Pancreas (tissue), 10 donors: ENCODE data around the gene BRMS1. TPM values are rescaled to one million over a fixed set of nuclear protein-coding genes. Genes with fewer than 3 reads are reported as not detected.

Experiments
- ATAC-seq, 4 donors: fragments of 200-7000 bp; cut with Tn5 transposase; one replicate each; pipeline versions ENCODE4 v1.8.0 to v1.9.1; 2020; ENCODE audit warnings: mild to moderate bottlenecking in 4 of 4, moderate library complexity in 4 of 4
- DNase-seq, 6 donors: peaks; one replicate each; pipeline ENCODE4 v3.0.0-alpha.2; 2020
- FAIRE-seq: peaks from 2 replicates; lab custom pipeline; 2012; peaks lifted over from hg19 to GRCh38; lab: Jason Lieb, UNC
- H3K27ac ChIP-seq, 4 donors: fragments of 200-600 bp; sonication (generic); 1 replicate in 3 of 4; 2 replicates in 1 of 4; pipeline versions ENCODE4 v1.5.0 to v1.8.0; 2020
- H3K27me3 ChIP-seq, 4 donors: fragments of 200-600 bp; one replicate each; pipeline ENCODE4 v1.8.0; 2021
- H3K36me3 ChIP-seq, 3 donors: fragments of 200-600 bp; sonication (generic) in 1 of 3; one replicate each; pipeline versions ENCODE4 v1.5.0 to v1.8.0; 2020 to 2021
- H3K4me1 ChIP-seq, 3 donors: fragments of 200-600 bp; one replicate each; pipeline ENCODE4 v1.8.0; 2021
- H3K4me3 ChIP-seq, 4 donors: fragments of 200-600 bp; sonication (generic) in 2 of 4; one replicate each; pipeline versions ENCODE4 v1.5.0 to v1.8.0; 2020 to 2021
- H3K9me3 ChIP-seq, 4 donors: fragments of 200-600 bp; one replicate each; pipeline ENCODE4 v1.8.0; 2021
- CTCF ChIP-seq, 4 donors: fragments of 200-600 bp; sonication (generic) in 3 of 4; IDR thresholded peaks; one replicate each; pipeline versions ENCODE4 v1.5.0 to v1.8.0; 2021; ENCODE audit warnings: antibody characterized with exemption in 4 of 4
- WGBS, 2 donors: extraction: QIAGEN DNeasy Blood & Tissue Kit; methylation state at CpG; one replicate each; pipeline ENCODE4 v1.1.7; 2013; 5-methylcytosine and 5-hydroxymethylcytosine counted together
- intact Hi-C, 3 donors: fragments of 100-400 bp; cut with DNase I; formaldehyde crosslinking; loops; one replicate each; pipeline versions ENCODE4 v1.11.1 to v1.14.2; 2022
- polyA plus RNA-seq, 2 donors: library from polyadenylated mRNA; stranded (reverse); fragments of 200-250 nt; gene quantifications; one replicate each; pipeline ENCODE4 v1.2.3, GENCODE V29; 2013
- total RNA-seq, 6 donors: library from RNA; stranded (reverse); fragmentation: NEBNext Ultra II Directional in 4 of 6; extraction: Animal tissue kit (Norgen Biotek cat#: 25700) in 4 of 6; gene quantifications; one replicate each; pipeline versions ENCODE4 v1.2.1 to v1.2.4, GENCODE V29; 2021 to 2023
- donor health status: healthy with polysubstance abuse.
- donor health status: DM: no; HTN: no; CAD: no; lungs with moderate emphysema.
- donor health status: DM: no; HTN: no; CAD: no.
- donor health status: control.
- donor health status: control.
- donor health status: Bipolar disorder and iron deficiency.
- donor health status: DM: yes; HTN: yes; CAD: no.
- donor health status: DM: no; HTN: no; CAD: no.
- donor health status: DM: no; HTN: no; CAD: no.
- donor health status: DM: yes; HTN: yes; CAD: no.

BRMS1 gene
- total and polyA plus RNA-seq, 8 donors, result 14.3 to 65.0 (median 21.2) TPM

GRCh38 chr11:66339162-66339675, 5.7 kb downstream of the BRMS1 start:
- Histone ChIP-seq H3K4me1 (peaks cover 10 to 20% (median 11%) of the 10 kb centered on the region in 3 donors), H3K4me3 (no peak overlapping the region), H3K36me3 (peaks cover 0 to 21% (median 9%) of the 10 kb centered on the region in 3 donors), H3K27me3 (no peaks in the 10 kb centered on the region), H3K9me3 (no peaks in the 10 kb centered on the region), H3K27ac (no peak overlapping the region)
- DNase-seq, result peak in 1 of 6 donors; percentile 40
- 83 to 93% methylated on average over 6 of the region's 6 CpGs for WGBS, 2 donors
- no peak for FAIRE-seq
- TF ChIP-seq CTCF (IDR thresholded peaks at IDR 0.05), result no peak
- intact Hi-C loops, result no loop called here
- no peak for ATAC-seq

GRCh38 chr11:66338276-66339161, 6.4 kb downstream of the BRMS1 start:
- Histone ChIP-seq H3K27ac (no peak overlapping the region), H3K27me3 (no peaks in the 10 kb centered on the region), H3K4me3 (no peak overlapping the region), H3K36me3 (peaks cover 0 to 21% (median 9%) of the 10 kb centered on the region in 3 donors), H3K4me1 (peaks cover 4 to 13% (median 10%) of the 10 kb centered on the region in 3 donors), H3K9me3 (no peaks in the 10 kb centered on the region)
- FAIRE-seq, result no peak
- DNase-seq, result peak in 1 of 6 donors; percentile 60
- no peak for ATAC-seq
- no peak for TF ChIP-seq CTCF (IDR thresholded peaks at IDR 0.05)
- 81 to 85% methylated on average over 17 of the region's 17 CpGs for WGBS, 2 donors
- intact Hi-C loops, result no loop called here

GRCh38 chr11:66337103-66337899, 7.6 kb downstream of the BRMS1 start:
- FAIRE-seq (no peak), DNase-seq (peak in 1 of 6 donors; percentile 75), ATAC-seq (no peak)
- 50 to 57% methylated on average over 18 of the region's 18 CpGs for WGBS, 2 donors
- peaks cover 4 to 12% (median 10%) of the 10 kb centered on the region in 3 donors for H3K4me1 ChIP-seq
- H3K4me3 ChIP-seq, result no peak overlapping the region
- peaks cover 0 to 21% (median 9%) of the 10 kb centered on the region in 3 donors for H3K36me3 ChIP-seq
- intact Hi-C loops, result no loop called here
- no peak for TF ChIP-seq CTCF (IDR thresholded peaks at IDR 0.05)
- H3K27me3 ChIP-seq, result no peaks in the 10 kb centered on the region
- peak overlapping the region in 3 of 4 donors; percentile 8 to 57 (median 32) for H3K27ac ChIP-seq
- no peaks in the 10 kb centered on the region for H3K9me3 ChIP-seq

DNA sequence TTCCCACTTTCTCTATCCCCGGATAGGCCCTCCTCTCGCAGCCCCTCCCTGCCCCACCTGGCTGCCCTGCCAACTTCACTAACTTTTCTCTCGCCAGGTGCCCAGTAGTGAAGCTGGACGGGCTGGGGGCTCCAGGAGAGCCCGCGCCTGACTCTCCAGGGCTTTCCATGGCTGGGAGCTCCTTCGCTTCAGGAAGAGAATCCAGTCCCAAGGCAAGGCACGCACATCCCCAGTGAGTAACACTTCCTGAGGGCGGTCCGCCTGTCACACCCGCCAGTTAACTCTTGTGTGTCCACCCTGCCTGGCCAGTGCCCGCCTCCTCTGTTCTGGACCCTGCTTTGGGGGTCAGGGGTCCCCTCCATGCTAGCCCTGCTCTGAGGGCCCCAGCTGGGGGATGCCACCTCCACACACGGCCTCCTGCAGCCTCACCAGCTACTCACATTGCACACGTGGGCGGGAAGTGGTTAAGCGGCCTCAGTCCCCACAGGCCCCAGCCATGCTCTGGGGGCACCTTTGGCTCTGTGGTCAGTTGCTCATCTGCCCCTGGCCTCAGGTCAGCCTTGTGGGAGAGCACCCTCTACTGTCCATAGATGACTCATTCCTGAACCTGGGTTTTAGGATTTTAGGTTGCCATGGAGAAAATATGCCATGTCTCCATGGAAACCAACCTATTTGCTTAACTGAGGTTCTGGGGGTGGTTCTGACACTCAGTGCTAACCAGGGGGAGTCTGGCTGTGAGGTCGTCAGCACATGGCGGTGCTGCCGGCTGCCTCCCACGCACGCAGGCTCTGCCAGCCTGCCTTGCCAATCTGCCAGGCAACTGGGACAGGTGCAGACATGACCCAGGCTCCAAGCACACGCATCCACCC, 8.4 kb downstream of the BRMS1 start, which contains the start of gene RIN1:
Gene RIN1 (minus strand): TSS at position 201 of the 869 bp plus-strand sequence. CDS start 32 bp downstream, at position 169.
- H3K27me3 ChIP-seq, result no peaks in the 10 kb centered on the region
- intact Hi-C loops, result no loop called here
- H3K4me3 ChIP-seq, result peak within 1 kb of the TSS; percentile 10 to 68 (median 36)
- FAIRE-seq (no peak), ATAC-seq (peak; percentile 75 to 85 (median 80)), DNase-seq (peak in 5 of 6 donors; percentile 54 to 82 (median 70))
- peak within 1 kb of the TSS; percentile 0 to 57 (median 20) for H3K27ac ChIP-seq
- TF ChIP-seq CTCF (IDR thresholded peaks at IDR 0.05), result peak in 1 of 4 donors; percentile 8
- H3K4me1 ChIP-seq, result peaks cover 4 to 12% (median 10%) of the 10 kb centered on the region in 3 donors
- peaks cover 0 to 18% (median 9%) of the 10 kb centered on the region in 3 donors for H3K36me3 ChIP-seq
- 14 to 16% methylated on average over 22 of the region's 22 CpGs for WGBS, 2 donors
- no peaks in the 10 kb centered on the region for H3K9me3 ChIP-seq
